Right ventricle myocardium inferior (tissue), 1 donor: ENCODE measurements around the gene GTF2F2. TPM values are rescaled to one million over a fixed set of nuclear protein-coding genes. Genes with fewer than 3 reads are reported as not detected.
A peak's percentile ranks its signal among the peaks of the same experiment; 100 is the strongest.
"Not testable (repeated sequence)": the region's sequence is repeated elsewhere in the genome, so short reads cannot be mapped to it uniquely, and the experiment has no call there.

Experiments used
- ATAC-seq: fragments of 200-7000 bp; cut with Tn5 transposase; one replicate; pipeline ENCODE4 v1.9.1; 2020; ENCODE audit warnings: mild to moderate bottlenecking, moderate library complexity
- DNase-seq: peaks from one replicate; pipeline ENCODE4 v3.0.0; 2021; ENCODE audit errors: missing footprints
- intact Hi-C: fragments of 100-400 bp; cut with DNase I; formaldehyde crosslinking; loops from one replicate; pipeline ENCODE4 v1.11.0; 2022
- total RNA-seq: library from RNA; stranded (reverse); fragmentation: NEBNext Ultra II Directional; extraction: Animal tissue kit (Norgen Biotek cat#: 25700); gene quantifications from one replicate; pipeline ENCODE4 v1.2.1, GENCODE V29; 2021
- donor health status: DM: no; HTN: yes; CAD: no; lungs with severe emphysema.

Gene GTF2F2
- total RNA-seq, 1 donor from 2014 or later, result 19.7 TPM

- DNase-seq (no peak), ATAC-seq (peak; percentile 87)
- intact Hi-C loops, result no loop called here
These were observed 47.6 kb downstream of the GTF2F2 start for GRCh38 chr13:45167611-45168554.

- DNase-seq, result no peak
- no peak for ATAC-seq
- intact Hi-C loops, result no loop called here
These were observed 48.2 kb downstream of the GTF2F2 start for GRCh38 chr13:45168555-45168930.

GRCh38 chr13:45174478-45174877 lies 54.2 kb downstream of the GTF2F2 start:
- DNase-seq, result no peak
- intact Hi-C loops, result no loop called here
- ATAC-seq, result no peak

GRCh38 chr13:45178349-45179162 lies 58.2 kb downstream of the GTF2F2 start:
- intact Hi-C loops, result no loop called here
- ATAC-seq (no peak), DNase-seq (no peak)

- ATAC-seq, result no peak
- intact Hi-C loops, result no loop called here
- no peak for DNase-seq
These were observed 59.1 kb downstream of the GTF2F2 start for GRCh38 chr13:45179428-45179827.

GRCh38 chr13:45180303-45180702 lies 60.0 kb downstream of the GTF2F2 start:
- DNase-seq, result no peak
- no peak for ATAC-seq
- intact Hi-C loops, result no loop called here

- ATAC-seq, result no peak
- intact Hi-C loops, result no loop called here
- no peak for DNase-seq
These were observed 60.6 kb downstream of the GTF2F2 start for GRCh38 chr13:45180713-45181601.

- intact Hi-C loops, result no loop called here
- ATAC-seq (no peak), DNase-seq (no peak)
These were observed 64.4 kb downstream of the GTF2F2 start for GRCh38 chr13:45184693-45185092.

- DNase-seq, result no peak
- no peak for ATAC-seq
- intact Hi-C loops, result no loop called here
These were observed 65.0 kb downstream of the GTF2F2 start for GRCh38 chr13:45185286-45185685.

GRCh38 chr13:45189077-45189476 lies 68.8 kb downstream of the GTF2F2 start:
- intact Hi-C loops, DNase-seq: not testable (repeated sequence)

GRCh38 chr13:45189511-45189910 lies 69.2 kb downstream of the GTF2F2 start:
- DNase-seq, intact Hi-C loops, ATAC-seq: not testable (repeated sequence)

More at GRCh38 chr13:45189077-45189476, 68.8 kb downstream of the GTF2F2 start:
- not testable (repeated sequence) for ATAC-seq

- intact Hi-C loops, result no loop called here
- ATAC-seq (no peak), DNase-seq (no peak)
These were observed 71.6 kb downstream of the GTF2F2 start for GRCh38 chr13:45191874-45192273.

- intact Hi-C loops, result no loop called here
- DNase-seq, result no peak
- peak; percentile 65 for ATAC-seq
These were observed 74.0 kb downstream of the GTF2F2 start for GRCh38 chr13:45194081-45194939.

GRCh38 chr13:45195421-45195820 lies 75.1 kb downstream of the GTF2F2 start:
- DNase-seq (no peak), ATAC-seq (no peak)
- intact Hi-C loops, result no loop called here

GRCh38 chr13:45196096-45196495 lies 75.8 kb downstream of the GTF2F2 start:
- DNase-seq, result no peak
- intact Hi-C loops, result no loop called here
- no peak for ATAC-seq

GRCh38 chr13:45196622-45197021 lies 76.3 kb downstream of the GTF2F2 start:
- intact Hi-C loops, result no loop called here
- peak; percentile 53 for ATAC-seq
- DNase-seq, result no peak

- intact Hi-C loops, result no loop called here
- DNase-seq, result no peak
- ATAC-seq, result no peak
These were observed 77.7 kb downstream of the GTF2F2 start for GRCh38 chr13:45198041-45198440.

- no peak for DNase-seq
- intact Hi-C loops, result no loop called here
- ATAC-seq, result no peak
These were observed 78.6 kb downstream of the GTF2F2 start for GRCh38 chr13:45198924-45199323.
